ENCODE results near the gene ATG4B.

GRCh38 chr2:241632478-241633325 is 4.8 kb upstream of the ATG4B start:
- no peak for TF ChIP-seq EP400 (IDR thresholded peaks at IDR 0.05)
- no peak for TF ChIP-seq JUND (IDR thresholded peaks at IDR 0.05; ENCODE audit: borderline replicate concordance, low read depth, low read length)
- TF ChIP-seq JUND (tag; IDR thresholded peaks at IDR 0.05; ENCODE audit: borderline replicate concordance, low read depth, low read length), result no peak
- TF ChIP-seq SIRT6 (IDR thresholded peaks at IDR 0.05; ENCODE audit: low read depth, low read length), result no peak
- no peak for TF ChIP-seq SREBF2 (CRISPR knock-in tag; IDR thresholded peaks at IDR 0.05)
- TF ChIP-seq JUN (IDR thresholded peaks at IDR 0.05; ENCODE audit: borderline replicate concordance, low read depth, low read length), result no peak
- no peak for TF ChIP-seq JUN (CRISPR knock-in tag; IDR thresholded peaks at IDR 0.05; ENCODE audit: borderline replicate concordance)
- no peak for TF ChIP-seq MCM7 (IDR thresholded peaks at IDR 0.05)
- no peak for TF ChIP-seq CTCF (IDR thresholded peaks at IDR 0.05 in 2 of 3, conservative IDR thresholded peaks at IDR 0.05 in 1 of 3; ENCODE audit: insufficient read depth in 2 of 3, low read depth in 1 of 3, low read length in 3 of 3)
- TF ChIP-seq ZBTB43 (CRISPR knock-in tag; IDR thresholded peaks at IDR 0.05), result no peak
- no peak for TF ChIP-seq SRF (CRISPR knock-in tag; IDR thresholded peaks at IDR 0.05)
- no peak for TF ChIP-seq ZNF184 (CRISPR knock-in tag; IDR thresholded peaks at IDR 0.05)
- TF ChIP-seq CHD1 (IDR thresholded peaks at IDR 0.05; ENCODE audit: low read length), result no peak
- no peak for TF ChIP-seq HMGXB4 (CRISPR knock-in tag; IDR thresholded peaks at IDR 0.05)
- no peak for TF ChIP-seq CREB1 (IDR thresholded peaks at IDR 0.05)
- no peak for TF ChIP-seq CREB1 (CRISPR knock-in tag; IDR thresholded peaks at IDR 0.05)
